ENCODE measurements around the gene TBC1D32.

DNA sequence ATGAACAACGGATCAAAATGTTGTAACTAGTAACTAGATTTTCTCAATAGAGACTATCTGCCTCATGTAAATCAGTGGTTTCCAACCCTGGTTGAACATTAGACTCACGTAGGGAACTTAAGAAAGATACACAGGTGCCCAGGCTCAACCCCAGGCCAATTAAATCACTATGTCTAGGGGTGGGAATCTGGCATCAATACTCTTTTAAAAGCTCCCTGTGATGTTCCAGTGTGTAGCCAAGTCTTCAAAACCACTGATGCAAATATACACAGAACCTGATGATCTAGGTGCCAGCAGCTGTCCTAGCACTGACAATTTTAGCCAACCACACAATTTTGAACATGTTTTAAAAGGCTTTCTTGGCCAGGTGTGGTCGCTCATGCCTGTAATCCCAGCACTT, 128.7 kb downstream of the TBC1D32 start:
- no peak for TF ChIP-seq CTCF (IDR thresholded peaks at IDR 0.05)
- no peak for TF ChIP-seq POLR2A (IDR thresholded peaks at IDR 0.05)
